NCI-H2171 (cell line): ENCODE results near the gene KCNJ10.

Experiments
- DNase-seq: peaks from one replicate; lab custom pipeline; 2025; lab: John Stamatoyannopoulos, UW

Gene KCNJ10

DNA sequence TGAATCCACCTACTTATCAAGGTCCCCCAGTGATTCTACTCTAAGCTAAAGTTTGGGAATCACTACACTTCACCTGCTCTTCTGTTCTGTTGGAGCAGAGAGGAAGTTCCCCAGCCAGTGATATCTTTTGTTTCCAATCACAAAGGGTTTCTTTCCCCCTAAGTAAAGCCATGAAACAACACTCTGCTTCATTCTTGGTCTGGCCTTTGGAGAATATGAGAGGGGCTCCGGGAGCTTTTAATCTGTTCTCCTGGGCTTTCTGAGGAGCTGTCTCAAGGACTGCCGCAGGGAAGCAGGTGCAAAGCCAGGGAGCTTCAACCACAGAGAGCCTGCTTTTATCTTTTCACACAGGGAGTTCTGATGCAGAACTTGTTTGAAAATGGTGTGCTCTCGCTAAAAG is 105.8 kb downstream of the KCNJ10 start:
- DNase-seq, result no peak

DNA sequence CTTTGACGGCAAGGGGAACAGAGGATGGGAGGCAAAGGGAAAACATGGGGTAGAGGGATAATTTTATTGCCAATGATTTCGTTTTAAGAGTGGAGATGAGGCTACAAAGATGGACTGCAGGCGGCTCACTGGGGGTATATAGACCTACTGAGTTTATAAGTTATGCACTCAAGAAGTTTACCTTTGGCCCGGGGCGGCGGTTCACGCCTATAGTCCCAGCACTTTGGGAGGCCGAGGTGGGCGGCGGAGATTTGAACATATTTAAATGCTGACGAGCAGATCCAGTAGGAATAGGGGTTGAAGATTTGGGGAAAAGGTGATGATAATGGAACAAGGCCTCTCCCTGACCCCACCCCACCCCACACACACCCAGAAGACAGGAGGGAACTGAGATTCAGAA is 107.8 kb downstream of the KCNJ10 start:
- DNase-seq, result no peak

DNA sequence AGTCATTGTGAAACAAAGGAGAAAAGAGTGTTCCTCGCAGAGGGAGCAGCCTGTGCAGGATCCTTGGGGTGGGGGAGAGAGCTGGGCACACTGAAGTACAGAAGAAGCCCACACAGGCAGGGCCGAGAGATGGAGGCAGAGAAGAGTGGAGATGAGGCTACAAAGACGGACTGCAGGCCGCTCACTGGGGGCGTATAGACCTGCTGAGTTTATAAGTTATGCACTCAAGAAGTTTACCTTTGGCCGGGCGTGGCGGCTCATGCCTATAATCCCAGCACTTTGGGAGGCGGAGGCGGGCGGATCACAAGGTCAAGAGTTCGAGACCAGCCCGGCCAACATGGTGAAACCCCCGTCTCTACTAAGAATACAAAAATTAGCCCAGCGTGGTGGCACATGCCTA is 108.3 kb downstream of the KCNJ10 start:
- no peak for DNase-seq

DNA sequence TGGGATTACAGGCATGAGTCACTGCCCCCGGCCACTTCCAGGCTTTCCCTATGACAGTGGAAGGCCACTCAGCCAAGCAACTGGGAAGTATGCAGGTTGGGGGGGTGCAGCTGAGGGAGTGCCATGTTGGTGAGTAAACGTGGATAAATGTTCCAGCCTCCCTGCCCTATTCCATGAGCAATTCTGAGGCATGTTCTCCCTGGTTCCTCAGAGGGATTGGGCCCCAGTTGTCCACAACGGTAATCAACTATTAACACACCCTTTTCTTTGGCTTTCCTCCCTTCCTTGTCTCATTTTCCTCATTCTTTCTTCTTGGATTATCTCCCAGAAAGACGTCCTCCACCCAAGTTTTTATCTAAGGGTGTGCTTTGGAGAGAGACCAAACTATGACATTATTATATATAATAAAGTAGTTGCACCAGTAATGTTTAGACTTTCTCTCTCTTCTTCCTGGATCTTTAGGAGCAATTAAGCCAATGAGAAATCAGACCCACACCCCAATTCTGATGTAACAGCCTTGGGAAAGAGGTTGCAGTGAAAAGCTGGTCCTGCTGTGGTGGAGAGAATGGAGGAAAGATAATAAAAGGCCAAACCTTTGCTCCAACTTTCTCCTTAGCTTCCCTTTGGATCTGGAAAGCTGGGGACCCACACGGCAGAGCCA is 109.1 kb downstream of the KCNJ10 start:
- no peak for DNase-seq

DNA sequence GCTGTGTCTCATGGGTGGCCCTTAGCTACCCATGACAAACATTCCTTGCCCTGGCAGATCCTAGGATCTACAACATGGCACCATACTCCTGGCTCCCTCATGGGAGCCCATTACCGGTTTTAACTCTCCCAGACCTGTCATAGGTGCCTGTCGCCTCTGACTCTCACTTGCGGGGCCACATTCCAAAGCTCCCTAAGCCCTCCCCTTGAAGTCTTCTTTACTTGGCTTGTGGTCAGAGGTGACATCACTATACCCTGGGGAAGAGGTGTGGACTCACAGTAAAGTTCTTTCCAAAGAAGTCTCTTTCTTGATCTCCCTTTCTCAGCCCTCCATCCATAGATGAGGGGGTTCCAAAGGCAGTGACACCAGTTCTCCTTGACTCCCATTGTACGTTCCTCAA is 110.5 kb downstream of the KCNJ10 start:
- no peak for DNase-seq

DNA sequence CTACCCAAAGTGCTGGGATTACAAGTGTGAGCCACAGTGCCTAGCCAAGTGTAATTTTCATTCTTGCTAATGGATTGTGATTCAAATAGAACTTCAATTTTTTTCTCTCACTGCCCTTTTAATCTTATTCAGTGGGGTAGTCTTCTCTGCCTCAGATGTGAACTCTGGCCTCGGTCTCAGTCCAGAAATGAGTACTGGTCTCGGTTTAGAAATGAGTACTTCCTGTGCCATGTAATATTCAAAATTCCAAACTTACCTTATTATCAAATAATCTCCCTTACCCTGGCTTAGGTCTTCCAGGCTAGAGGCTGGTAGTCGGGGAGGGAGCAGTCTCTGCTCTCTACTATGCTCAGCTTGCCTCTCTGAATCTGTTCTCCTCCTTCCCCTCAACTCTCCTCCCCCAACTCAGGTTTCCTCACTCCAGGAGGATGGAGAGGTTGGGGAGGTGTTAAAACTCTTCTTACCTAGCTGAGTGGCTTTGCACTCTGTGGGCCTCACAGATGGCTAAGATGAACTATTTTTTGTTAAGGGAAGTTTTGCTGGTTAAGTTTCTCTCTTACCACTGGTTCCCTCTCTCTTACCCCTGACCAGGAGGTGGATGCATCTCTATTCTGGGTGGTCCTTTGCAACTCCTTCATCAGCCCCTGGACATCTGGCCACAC is 111.1 kb downstream of the KCNJ10 start:
- no peak for DNase-seq

DNA sequence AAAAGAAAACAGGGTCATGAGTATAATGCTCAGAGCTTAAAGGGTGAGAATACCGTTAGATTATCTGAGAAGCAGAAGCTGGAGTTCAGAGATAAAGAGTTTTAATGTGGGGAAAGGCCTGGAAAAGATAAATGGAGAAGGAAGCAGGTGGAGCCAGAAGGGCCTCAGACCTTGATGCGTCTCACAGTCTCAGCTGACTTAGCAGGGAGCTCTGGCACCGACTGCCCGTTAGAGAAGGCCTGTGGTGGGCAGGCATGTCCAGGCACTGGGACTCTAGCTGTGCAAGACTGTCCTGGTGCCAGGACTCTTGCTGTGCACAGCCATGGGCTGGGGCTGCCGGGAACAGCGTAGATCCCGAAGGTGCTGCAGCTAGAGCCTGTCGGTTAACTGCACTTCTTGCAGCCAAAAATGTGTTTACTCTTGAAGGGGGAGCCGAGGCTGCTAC is 112.1 kb downstream of the KCNJ10 start:
- DNase-seq, result no peak

DNA sequence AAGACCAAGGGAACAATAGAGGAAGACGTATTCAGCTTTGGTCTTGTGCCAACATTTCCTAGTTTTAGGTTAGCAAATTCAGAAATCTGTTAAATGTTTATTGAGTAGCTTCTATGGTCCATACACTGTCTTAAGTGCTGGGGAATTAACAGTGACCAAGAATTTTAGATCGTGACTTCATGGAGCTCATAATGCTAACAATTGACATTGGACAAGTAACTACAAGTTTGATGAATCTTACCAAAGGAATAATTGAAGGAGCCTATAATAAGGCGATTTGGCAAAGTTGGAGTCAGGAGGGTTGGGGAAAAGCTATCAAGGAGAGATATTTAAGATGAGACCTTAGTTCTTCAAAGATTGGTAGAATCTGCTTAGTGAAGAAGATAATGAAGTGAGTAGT is 114.5 kb downstream of the KCNJ10 start:
- DNase-seq, result no peak

DNA sequence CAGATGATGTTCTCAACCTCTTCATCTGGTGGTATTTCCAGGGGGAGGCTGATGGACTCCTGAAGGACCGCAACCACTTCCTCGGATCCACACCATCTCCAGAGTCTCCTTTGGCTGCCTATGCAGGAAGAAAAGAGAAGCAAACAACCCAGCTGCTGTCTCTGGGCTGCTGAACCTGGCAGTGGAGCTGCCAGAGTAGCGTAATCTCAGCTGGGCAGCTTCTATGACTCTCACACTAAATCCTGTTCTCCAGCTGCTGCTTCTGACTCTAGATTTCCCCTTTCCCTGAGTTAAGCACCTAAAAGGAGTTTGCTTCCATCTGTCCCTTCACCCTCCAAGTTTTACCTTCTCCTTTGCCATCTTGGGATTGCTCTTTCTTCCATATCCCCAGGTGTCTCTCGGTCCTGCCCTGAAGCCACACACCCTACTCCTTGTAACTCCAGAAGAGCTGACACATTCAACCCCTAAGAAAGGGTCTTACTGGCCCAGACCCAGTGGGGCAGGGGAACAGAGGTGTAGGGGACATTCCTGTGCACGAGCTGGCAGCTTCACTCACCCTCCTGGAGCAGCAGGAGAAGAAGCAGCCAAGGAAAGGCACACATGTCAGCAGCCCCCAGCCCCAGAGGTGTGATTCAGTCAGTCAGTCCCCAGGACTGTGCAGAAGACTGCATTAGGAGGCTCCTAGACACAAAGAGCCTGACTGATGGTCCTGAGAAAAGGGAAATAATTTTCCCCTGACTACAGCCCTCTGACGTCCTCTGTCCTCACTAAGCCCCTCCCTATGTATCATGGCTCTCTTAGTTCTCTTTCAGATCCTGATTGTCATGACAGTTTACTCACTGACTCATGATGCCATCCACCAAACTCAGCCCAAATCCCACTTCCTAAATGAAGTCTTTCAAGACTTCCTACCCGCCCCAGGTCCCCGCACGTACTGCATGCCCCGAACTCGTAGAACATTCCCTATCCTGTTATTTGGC is 116.1 kb downstream of the KCNJ10 start, which contains the start of gene SLAMF9:
SLAMF9 (minus strand) TSS at position 702 of the 980 bp plus-strand sequence; CDS start at position 602, 100 bp downstream.
- no peak for DNase-seq

DNA sequence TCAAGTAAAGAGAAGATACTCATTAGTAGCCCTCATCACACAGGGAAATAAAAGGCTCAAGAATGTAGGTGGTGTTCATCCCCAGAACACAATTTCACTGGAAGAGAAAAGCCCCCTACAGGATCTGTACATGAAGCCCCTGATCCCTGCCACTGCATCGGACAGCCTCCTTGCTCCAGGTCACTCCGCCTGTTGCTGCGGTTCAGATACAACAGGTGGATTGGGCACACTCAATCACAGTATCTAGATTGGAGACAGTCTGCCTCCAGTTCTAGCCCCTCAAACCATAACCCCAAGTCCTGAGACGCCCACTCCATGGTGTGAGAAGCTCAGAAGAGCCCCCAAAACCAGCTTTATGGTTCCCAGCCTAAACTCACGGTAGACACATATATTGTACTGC is 117.0 kb downstream of the KCNJ10 start:
- no peak for DNase-seq

DNA sequence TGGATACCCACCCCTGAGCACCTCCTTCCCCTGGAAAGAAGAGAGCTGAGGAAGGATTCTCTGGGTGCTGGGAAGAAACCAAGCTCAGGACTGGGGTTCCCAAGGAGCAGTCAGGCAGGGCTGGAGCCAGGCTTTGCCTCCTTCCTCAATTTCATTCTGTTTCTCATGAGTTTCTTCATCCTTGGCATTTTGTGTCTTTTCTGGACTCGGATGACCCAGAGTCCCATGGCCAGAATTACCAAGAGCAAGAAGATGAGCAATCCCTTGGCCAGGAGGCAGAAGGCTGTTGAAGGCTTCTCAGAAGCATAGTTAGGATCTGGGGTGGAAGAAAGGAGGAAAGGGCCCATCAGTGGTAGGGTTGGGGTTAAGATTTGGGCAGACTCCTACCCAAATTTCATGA is 118.4 kb downstream of the KCNJ10 start:
- no peak for DNase-seq

DNA sequence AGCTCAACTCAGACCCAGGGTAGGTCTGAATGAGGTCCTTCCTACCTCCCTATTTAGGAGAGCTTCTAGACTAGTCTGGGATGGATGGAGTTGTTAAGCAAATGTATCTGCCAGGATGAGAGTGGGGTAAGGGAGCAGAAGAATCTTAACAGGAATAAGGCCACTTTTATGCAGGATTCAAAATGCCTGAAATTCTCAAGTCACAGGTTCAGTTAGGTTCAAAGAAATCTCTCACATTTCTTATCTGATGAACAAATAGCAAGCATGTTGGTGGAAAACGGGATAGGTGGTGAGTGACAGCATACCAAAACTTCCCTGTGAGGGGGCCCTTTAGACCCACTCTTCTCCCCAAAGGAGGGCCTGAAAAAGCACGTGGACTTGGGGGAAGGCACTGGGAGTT is 118.9 kb downstream of the KCNJ10 start:
- DNase-seq, result no peak

DNA sequence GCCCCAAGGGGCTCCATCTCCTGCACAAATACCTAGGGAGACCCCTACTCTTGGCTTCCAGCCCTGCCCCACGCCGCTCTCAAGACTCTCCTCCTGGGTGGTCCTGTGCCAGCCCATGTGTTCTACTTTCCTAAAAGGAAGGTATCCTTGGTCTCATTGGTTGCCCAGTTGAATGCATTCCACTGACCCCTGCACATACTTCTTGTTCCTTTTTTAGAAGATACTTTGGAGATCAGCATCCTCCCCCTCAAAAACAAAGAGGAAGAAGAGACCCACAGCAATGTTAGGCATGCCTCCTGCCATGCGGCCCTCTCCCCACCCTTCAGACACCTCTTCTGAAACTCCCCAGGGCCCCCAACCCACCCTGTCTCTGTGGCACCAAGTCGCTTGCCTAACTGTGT is 120.0 kb downstream of the KCNJ10 start:
- DNase-seq, result no peak

DNA sequence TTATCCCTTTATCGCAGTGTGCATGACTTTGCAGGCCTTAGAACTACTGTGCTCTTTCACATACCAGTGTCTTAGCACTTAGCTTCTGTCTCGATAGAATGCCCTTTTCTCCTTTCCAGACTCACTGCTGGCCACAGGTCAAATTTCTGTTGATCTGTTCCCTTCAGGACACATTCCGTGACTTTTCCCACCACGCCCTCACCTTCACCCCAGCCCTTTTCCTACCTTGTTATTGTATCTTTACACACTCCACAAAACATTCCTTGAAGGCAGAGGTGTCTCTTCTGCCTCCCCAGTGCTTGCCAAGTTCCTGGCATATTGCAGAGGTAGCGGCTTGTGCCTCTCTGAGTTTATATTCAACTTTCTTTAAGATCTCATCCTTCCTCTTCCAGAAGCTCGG is 120.8 kb downstream of the KCNJ10 start:
- no peak for DNase-seq
